Measurements from ENCODE around the gene KRT3. TPM values are rescaled to one million over a fixed set of nuclear protein-coding genes. Genes with fewer than 3 reads are reported as not detected.

The KRT3 gene
- total and polyA plus RNA-seq, 2 donors (not counting 1 experiment from before 2014, with no cell fraction given): not detected

DNA sequence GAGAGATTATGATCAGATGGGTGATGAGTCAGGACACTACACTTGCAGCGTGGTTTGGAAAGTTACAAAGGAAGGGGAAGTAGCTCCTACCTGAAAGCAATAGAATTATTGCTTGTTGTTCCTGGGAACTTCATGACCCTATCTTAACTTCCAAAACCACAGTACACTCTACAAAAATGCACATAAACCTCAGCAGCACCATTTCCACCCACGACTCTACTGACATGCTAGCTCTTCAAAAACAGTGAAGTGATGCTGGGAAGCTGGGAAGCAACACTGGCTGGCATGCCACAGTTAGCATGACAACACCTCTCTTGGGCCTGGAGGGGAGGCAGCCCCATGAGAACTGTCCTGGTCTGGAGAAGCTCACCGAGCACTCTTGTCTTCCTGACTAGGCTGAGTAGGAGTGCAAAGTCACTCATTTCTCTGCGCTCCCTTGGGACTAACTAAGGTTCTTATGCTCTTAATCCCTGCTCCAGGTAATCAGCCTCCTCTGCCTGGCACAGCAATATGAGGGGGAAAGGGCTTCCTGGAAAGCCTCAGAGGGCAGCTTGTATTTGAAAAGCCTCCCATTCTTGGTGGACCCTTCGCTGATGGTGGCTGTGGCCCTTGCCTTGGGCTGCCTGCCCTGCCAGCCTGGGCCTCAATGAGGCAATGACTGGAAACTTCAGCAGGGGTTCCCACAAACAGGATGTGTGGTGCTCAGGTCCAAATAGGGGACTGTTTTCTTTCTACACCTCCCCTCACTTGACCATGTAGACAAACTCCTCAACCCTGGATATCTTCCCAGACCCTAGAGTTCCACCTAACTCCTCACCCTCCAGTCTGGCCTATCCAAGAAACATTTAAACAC, 1.2 kb downstream of the KRT3 start:
- ATAC-seq (ENCODE audit: low read depth) (no peak), DNase-seq (no peak)
- H3K79me2 ChIP-seq (ENCODE audit: control insufficient read depth, insufficient read depth, low read length): no peaks in the 10 kb centered on the region
- H3K27me3 ChIP-seq (replicated peaks in 1 of 4; ENCODE audit: control extremely low read depth in 1 of 4, control insufficient read depth in 3 of 4, insufficient read depth in 4 of 4, low read length in 3 of 4): peaks cover 0 to 9% (median 4%) of the 10 kb centered on the region in 4 experiments
- H3K4me3 ChIP-seq (ENCODE audit: control extremely low read depth in 1 of 5, extremely low read depth in 1 of 5, insufficient read depth in 1 of 5, low read depth in 2 of 5, low read length in 4 of 5): no peak overlapping the region
- TF ChIP-seq, protein P1, sequence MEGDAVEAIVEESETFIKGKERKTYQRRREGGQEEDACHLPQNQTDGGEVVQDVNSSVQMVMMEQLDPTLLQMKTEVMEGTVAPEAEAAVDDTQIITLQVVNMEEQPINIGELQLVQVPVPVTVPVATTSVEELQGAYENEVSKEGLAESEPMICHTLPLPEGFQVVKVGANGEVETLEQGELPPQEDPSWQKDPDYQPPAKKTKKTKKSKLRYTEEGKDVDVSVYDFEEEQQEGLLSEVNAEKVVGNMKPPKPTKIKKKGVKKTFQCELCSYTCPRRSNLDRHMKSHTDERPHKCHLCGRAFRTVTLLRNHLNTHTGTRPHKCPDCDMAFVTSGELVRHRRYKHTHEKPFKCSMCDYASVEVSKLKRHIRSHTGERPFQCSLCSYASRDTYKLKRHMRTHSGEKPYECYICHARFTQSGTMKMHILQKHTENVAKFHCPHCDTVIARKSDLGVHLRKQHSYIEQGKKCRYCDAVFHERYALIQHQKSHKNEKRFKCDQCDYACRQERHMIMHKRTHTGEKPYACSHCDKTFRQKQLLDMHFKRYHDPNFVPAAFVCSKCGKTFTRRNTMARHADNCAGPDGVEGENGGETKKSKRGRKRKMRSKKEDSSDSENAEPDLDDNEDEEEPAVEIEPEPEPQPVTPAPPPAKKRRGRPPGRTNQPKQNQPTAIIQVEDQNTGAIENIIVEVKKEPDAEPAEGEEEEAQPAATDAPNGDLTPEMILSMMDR (IDR thresholded peaks at IDR 0.05): no peak
- TF ChIP-seq EZH2 (IDR thresholded peaks at IDR 0.05; ENCODE audit: borderline replicate concordance, insufficient read depth, low read depth, low read length, poor library complexity, severe bottlenecking): no peak
- no peak overlapping the region for H3K27ac ChIP-seq (ENCODE audit: low read length in 2 of 2)
- no peak overlapping the region for H3K9ac ChIP-seq (ENCODE audit: low read length)
- H4K20me1 ChIP-seq (ENCODE audit: control insufficient read depth, insufficient read depth, low read length, poor library complexity, severe bottlenecking): no peaks in the 10 kb centered on the region
- H3K4me2 ChIP-seq (replicated peaks; ENCODE audit: low read depth, low read length, poor library complexity, severe bottlenecking): no peak overlapping the region
- no peaks in the 10 kb centered on the region for H3K4me1 ChIP-seq (ENCODE audit: control insufficient read depth in 2 of 2, insufficient read depth in 2 of 2, low read length in 2 of 2)
- H2AFZ ChIP-seq (ENCODE audit: insufficient read depth, low read depth, low read length, poor library complexity, severe bottlenecking): no peak overlapping the region
- H3K9me3 ChIP-seq (ENCODE audit: control extremely low read depth in 1 of 3, control insufficient read depth in 2 of 3, insufficient read depth in 1 of 3, low read length in 2 of 3): peaks cover 0 to 5% (median 0%) of the 10 kb centered on the region in 3 donors
- Mint-ChIP-seq H3K27ac (no peak overlapping the region), H3K9me3 (ENCODE audit: insufficient read depth) (no peaks in the 10 kb centered on the region), H3K4me1 (no peaks in the 10 kb centered on the region), H3K4me3 (no peak overlapping the region), H3K27me3 (peaks cover 33% of the 10 kb centered on the region)
- ChIA-PET POLR2A (no interaction called here), CTCF (no interaction called here)
- 76% methylated on average over 4 of the region's 5 CpGs for WGBS (ENCODE audit: insufficient coverage)
- intact Hi-C loops (cut with micrococcal nuclease): no loop called here
- no peaks in the 10 kb centered on the region for H3K36me3 ChIP-seq (replicated peaks in 1 of 2; ENCODE audit: control extremely low read depth in 1 of 2, control insufficient read depth in 1 of 2, extremely low read depth in 1 of 2, insufficient read depth in 2 of 2, low read length in 1 of 2)
